ENCODE data around the gene EEFSEC.
"Not testable (repeated sequence)": the region's sequence is repeated elsewhere in the genome, so short reads cannot be mapped to it uniquely, and the experiment has no call there.

- TF ChIP-seq, protein P1, sequence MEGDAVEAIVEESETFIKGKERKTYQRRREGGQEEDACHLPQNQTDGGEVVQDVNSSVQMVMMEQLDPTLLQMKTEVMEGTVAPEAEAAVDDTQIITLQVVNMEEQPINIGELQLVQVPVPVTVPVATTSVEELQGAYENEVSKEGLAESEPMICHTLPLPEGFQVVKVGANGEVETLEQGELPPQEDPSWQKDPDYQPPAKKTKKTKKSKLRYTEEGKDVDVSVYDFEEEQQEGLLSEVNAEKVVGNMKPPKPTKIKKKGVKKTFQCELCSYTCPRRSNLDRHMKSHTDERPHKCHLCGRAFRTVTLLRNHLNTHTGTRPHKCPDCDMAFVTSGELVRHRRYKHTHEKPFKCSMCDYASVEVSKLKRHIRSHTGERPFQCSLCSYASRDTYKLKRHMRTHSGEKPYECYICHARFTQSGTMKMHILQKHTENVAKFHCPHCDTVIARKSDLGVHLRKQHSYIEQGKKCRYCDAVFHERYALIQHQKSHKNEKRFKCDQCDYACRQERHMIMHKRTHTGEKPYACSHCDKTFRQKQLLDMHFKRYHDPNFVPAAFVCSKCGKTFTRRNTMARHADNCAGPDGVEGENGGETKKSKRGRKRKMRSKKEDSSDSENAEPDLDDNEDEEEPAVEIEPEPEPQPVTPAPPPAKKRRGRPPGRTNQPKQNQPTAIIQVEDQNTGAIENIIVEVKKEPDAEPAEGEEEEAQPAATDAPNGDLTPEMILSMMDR (IDR thresholded peaks at IDR 0.05) = not testable (repeated sequence)
- not testable (repeated sequence) for TF ChIP-seq POLR2A (IDR thresholded peaks at IDR 0.05); POLR2AphosphoS5 (IDR thresholded peaks at IDR 0.05; ENCODE audit: insufficient read depth in 1 of 2, low read depth in 1 of 2)
These were observed 1.1 kb downstream of the EEFSEC start for GRCh38 chr3:128154354-128154753.
